ENCODE measurements around the gene C2CD5. TPM values are rescaled to one million over a fixed set of nuclear protein-coding genes. Genes with fewer than 3 reads are reported as not detected.
"Not testable (repeated sequence)": the region's sequence is repeated elsewhere in the genome, so short reads cannot be mapped to it uniquely, and the experiment has no call there.

Gene C2CD5
- total RNA-seq, 1 donor from 2014 or later: 41.8 TPM

DNA sequence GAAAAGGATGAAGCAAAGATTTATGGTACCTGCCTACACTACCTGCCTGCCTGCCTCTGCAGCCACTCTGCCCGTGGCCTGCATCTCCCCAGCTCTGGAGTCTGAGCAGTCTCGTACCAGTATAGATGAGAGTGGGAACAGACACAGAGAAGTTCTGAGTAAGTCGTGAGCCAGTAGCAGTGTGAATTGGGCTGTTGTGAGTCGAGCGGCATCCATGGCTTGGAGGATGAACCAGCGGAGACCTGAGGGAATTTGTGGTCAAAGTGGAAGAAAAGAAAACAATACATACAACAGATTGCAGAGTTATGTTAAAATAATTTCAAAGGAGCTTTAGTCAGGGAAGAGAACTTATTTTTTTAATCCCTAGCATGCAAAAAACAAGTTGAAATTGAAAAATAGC is 25.3 kb downstream of the C2CD5 start:
- Histone ChIP-seq H3K9ac (ENCODE audit: low read depth in 1 of 3, low read length in 3 of 3) (no peak overlapping the region), H3K36me3 (ENCODE audit: control insufficient read depth in 3 of 3, insufficient read depth in 3 of 3, low read length in 3 of 3) (peaks cover 9 to 32% (median 30%) of the 10 kb centered on the region in 3 donors), H3K27ac (ENCODE audit: low read depth, low read length) (no peak overlapping the region), H3K27me3 (ENCODE audit: control insufficient read depth in 3 of 3, insufficient read depth in 3 of 3, low read length in 3 of 3) (no peaks in the 10 kb centered on the region), H3K4me3 (ENCODE audit: low read length in 3 of 3) (no peak overlapping the region), H3K4me1 (ENCODE audit: control insufficient read depth in 3 of 3, insufficient read depth in 3 of 3, low read length in 3 of 3) (no peaks in the 10 kb centered on the region), H3K9me3 (ENCODE audit: control insufficient read depth in 3 of 3, low read length in 3 of 3) (no peaks in the 10 kb centered on the region)

- Histone ChIP-seq H3K36me3 (ENCODE audit: control insufficient read depth in 3 of 3, insufficient read depth in 3 of 3, low read length in 3 of 3) (peaks cover 5 to 27% (median 26%) of the 10 kb centered on the region in 3 donors), H3K27ac (ENCODE audit: low read depth, low read length) (no peak overlapping the region), H3K27me3 (ENCODE audit: control insufficient read depth in 3 of 3, insufficient read depth in 3 of 3, low read length in 3 of 3) (no peaks in the 10 kb centered on the region), H3K9ac (ENCODE audit: low read depth in 1 of 3, low read length in 3 of 3) (no peak overlapping the region), H3K4me1 (ENCODE audit: control insufficient read depth in 3 of 3, insufficient read depth in 3 of 3, low read length in 3 of 3) (no peaks in the 10 kb centered on the region), H3K9me3 (ENCODE audit: control insufficient read depth in 3 of 3, low read length in 3 of 3) (no peaks in the 10 kb centered on the region), H3K4me3 (ENCODE audit: low read length in 3 of 3) (no peak overlapping the region)
Measured at GRCh38 chr12:22518060-22518719, 26.2 kb downstream of the C2CD5 start.

DNA sequence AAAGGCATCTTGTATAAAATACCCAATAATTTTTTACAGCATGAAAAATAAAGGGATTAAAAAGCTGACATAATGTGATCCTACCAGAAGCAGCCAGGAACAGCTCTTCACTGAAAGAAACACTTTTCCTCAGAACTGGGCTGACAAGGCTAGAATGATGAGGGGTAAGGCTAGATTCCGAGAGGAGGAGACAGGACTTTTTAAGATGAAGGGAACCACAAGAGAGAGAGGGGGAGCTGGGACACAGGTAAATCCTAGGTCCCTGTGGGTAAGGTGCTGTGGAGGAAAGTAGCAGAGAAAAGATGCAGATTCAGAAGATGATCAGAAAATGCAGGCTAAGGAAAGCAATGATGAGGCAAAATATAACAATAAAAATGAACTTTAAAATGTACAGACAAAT is 29.5 kb downstream of the C2CD5 start:
- Histone ChIP-seq H3K9ac (ENCODE audit: low read depth in 1 of 3, low read length in 3 of 3) (no peak overlapping the region), H3K27me3 (ENCODE audit: control insufficient read depth in 3 of 3, insufficient read depth in 3 of 3, low read length in 3 of 3) (no peaks in the 10 kb centered on the region), H3K36me3 (ENCODE audit: control insufficient read depth in 3 of 3, insufficient read depth in 3 of 3, low read length in 3 of 3) (peaks cover 3 to 21% (median 17%) of the 10 kb centered on the region in 3 donors)

GRCh38 chr12:22505826-22506225 is 38.5 kb downstream of the C2CD5 start:
- peaks cover 4 to 21% (median 9%) of the 10 kb centered on the region in 3 donors for H3K36me3 ChIP-seq (ENCODE audit: control insufficient read depth in 3 of 3, insufficient read depth in 3 of 3, low read length in 3 of 3)
- H3K27me3 ChIP-seq (ENCODE audit: control insufficient read depth in 3 of 3, insufficient read depth in 3 of 3, low read length in 3 of 3): no peaks in the 10 kb centered on the region
- no peaks in the 10 kb centered on the region for H3K9me3 ChIP-seq (ENCODE audit: control insufficient read depth in 3 of 3, low read length in 3 of 3)
- H3K9ac ChIP-seq (ENCODE audit: low read depth in 1 of 3, low read length in 3 of 3): no peak overlapping the region
- no peak overlapping the region for H3K27ac ChIP-seq (ENCODE audit: low read depth, low read length)
- no peak overlapping the region for H3K4me3 ChIP-seq (ENCODE audit: low read length in 3 of 3)
- H3K4me1 ChIP-seq (ENCODE audit: control insufficient read depth in 3 of 3, insufficient read depth in 3 of 3, low read length in 3 of 3): no peaks in the 10 kb centered on the region

More for the DNA sequence above, 29.5 kb downstream of the C2CD5 start:
- H3K4me1 ChIP-seq (ENCODE audit: control insufficient read depth in 3 of 3, insufficient read depth in 3 of 3, low read length in 3 of 3): no peaks in the 10 kb centered on the region
- H3K9me3 ChIP-seq (ENCODE audit: control insufficient read depth in 3 of 3, low read length in 3 of 3): no peaks in the 10 kb centered on the region
- no peak overlapping the region for H3K4me3 ChIP-seq (ENCODE audit: low read length in 3 of 3)
- H3K27ac ChIP-seq (ENCODE audit: low read depth, low read length): no peak overlapping the region

DNA sequence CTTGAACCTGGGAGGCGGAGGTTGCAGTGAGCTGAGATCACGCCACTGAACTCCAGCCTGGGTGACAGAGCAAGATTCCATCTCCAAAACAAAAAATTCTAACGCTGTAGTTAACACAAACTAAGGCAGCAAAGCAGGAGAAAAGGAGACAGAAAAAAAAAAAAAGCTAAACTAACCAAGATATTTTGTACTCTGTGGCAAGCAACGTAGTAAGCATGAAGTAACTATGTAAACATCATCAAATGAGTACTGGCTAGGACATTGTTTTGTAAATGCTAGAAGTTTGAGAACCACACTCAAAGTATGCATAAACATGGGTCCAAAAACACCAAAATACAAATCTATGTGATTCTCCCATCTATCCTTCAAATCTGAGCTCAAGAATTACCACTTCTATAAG is 44.2 kb downstream of the C2CD5 start:
- Histone ChIP-seq H3K9me3 (ENCODE audit: control insufficient read depth in 3 of 3, low read length in 3 of 3) (no peaks in the 10 kb centered on the region), H3K9ac (ENCODE audit: low read depth in 1 of 3, low read length in 3 of 3) (no peak overlapping the region), H3K4me1 (ENCODE audit: control insufficient read depth in 3 of 3, insufficient read depth in 3 of 3, low read length in 3 of 3) (no peaks in the 10 kb centered on the region), H3K27ac (ENCODE audit: low read depth, low read length) (no peak overlapping the region), H3K27me3 (ENCODE audit: control insufficient read depth in 3 of 3, insufficient read depth in 3 of 3, low read length in 3 of 3) (no peaks in the 10 kb centered on the region), H3K36me3 (ENCODE audit: control insufficient read depth in 3 of 3, insufficient read depth in 3 of 3, low read length in 3 of 3) (peaks cover 0 to 10% (median 0%) of the 10 kb centered on the region in 3 donors), H3K4me3 (ENCODE audit: low read length in 3 of 3) (no peak overlapping the region)

GRCh38 chr12:22499445-22499844 is 44.9 kb downstream of the C2CD5 start:
- H3K9me3 ChIP-seq (ENCODE audit: control insufficient read depth in 3 of 3, low read length in 3 of 3): no peaks in the 10 kb centered on the region
- no peaks in the 10 kb centered on the region for H3K27me3 ChIP-seq (ENCODE audit: control insufficient read depth in 3 of 3, insufficient read depth in 3 of 3, low read length in 3 of 3)
- no peak overlapping the region for H3K4me3 ChIP-seq (ENCODE audit: low read length in 3 of 3)
- H3K9ac ChIP-seq (ENCODE audit: low read depth in 1 of 3, low read length in 3 of 3): no peak overlapping the region
- H3K27ac ChIP-seq (ENCODE audit: low read depth, low read length): no peak overlapping the region
- no peaks in the 10 kb centered on the region for H3K4me1 ChIP-seq (ENCODE audit: control insufficient read depth in 3 of 3, insufficient read depth in 3 of 3, low read length in 3 of 3)
- peaks cover 0 to 9% (median 0%) of the 10 kb centered on the region in 3 donors for H3K36me3 ChIP-seq (ENCODE audit: control insufficient read depth in 3 of 3, insufficient read depth in 3 of 3, low read length in 3 of 3)

DNA sequence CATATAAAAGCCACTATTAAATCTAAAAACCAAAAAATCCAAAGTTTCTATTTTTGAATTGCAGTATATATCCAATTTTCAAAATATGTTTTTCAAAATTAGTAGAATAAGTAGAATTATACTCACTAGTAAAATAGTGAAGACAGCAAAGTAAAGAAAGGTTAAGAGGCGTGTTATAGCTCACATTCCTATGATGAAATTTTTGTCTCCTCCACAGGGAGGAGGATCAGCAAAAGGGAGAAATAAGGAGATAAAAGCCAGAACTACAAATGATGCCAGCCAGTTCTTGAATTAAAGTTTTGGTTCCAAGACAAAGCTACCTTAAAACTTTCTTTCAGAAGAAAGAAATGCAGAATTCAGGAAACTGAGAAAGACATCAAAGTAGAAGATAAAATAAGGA is 50.0 kb downstream of the C2CD5 start:
- Histone ChIP-seq H3K27ac (ENCODE audit: low read depth, low read length) (no peak overlapping the region), H3K4me1 (ENCODE audit: control insufficient read depth in 3 of 3, insufficient read depth in 3 of 3, low read length in 3 of 3) (no peaks in the 10 kb centered on the region), H3K9ac (ENCODE audit: low read depth in 1 of 3, low read length in 3 of 3) (no peak overlapping the region), H3K4me3 (ENCODE audit: low read length in 3 of 3) (no peak overlapping the region), H3K27me3 (ENCODE audit: control insufficient read depth in 3 of 3, insufficient read depth in 3 of 3, low read length in 3 of 3) (no peaks in the 10 kb centered on the region), H3K36me3 (ENCODE audit: control insufficient read depth in 3 of 3, insufficient read depth in 3 of 3, low read length in 3 of 3) (peaks cover 9 to 25% (median 24%) of the 10 kb centered on the region in 3 donors), H3K9me3 (ENCODE audit: control insufficient read depth in 3 of 3, low read length in 3 of 3) (no peaks in the 10 kb centered on the region)

DNA sequence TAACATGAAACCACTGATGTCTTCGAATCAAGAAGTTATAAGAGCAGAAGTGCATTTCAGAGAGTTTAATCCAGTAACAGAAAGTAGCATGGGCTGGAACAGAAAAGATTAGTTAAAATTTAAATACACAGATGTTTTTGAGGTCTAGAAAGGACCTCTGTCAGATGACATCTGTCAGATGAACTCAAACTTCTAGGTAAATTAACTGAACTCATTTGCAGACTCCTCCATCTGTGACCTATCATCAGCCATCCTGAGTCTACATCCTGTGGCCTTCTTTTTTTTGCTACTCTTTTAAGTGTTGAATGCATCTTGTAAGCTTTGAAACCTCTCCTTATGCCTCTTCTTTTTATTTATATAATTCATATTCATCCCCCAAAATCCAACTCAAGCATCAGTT is 53.3 kb downstream of the C2CD5 start:
- Histone ChIP-seq H3K4me3 (ENCODE audit: low read length in 3 of 3) (no peak overlapping the region), H3K27ac (ENCODE audit: low read depth, low read length) (no peak overlapping the region), H3K9me3 (ENCODE audit: control insufficient read depth in 3 of 3, low read length in 3 of 3) (no peaks in the 10 kb centered on the region), H3K27me3 (ENCODE audit: control insufficient read depth in 3 of 3, insufficient read depth in 3 of 3, low read length in 3 of 3) (no peaks in the 10 kb centered on the region), H3K4me1 (ENCODE audit: control insufficient read depth in 3 of 3, insufficient read depth in 3 of 3, low read length in 3 of 3) (no peaks in the 10 kb centered on the region), H3K36me3 (ENCODE audit: control insufficient read depth in 3 of 3, insufficient read depth in 3 of 3, low read length in 3 of 3) (peaks cover 9 to 27% (median 25%) of the 10 kb centered on the region in 3 donors), H3K9ac (ENCODE audit: low read depth in 1 of 3, low read length in 3 of 3) (no peak overlapping the region)

DNA sequence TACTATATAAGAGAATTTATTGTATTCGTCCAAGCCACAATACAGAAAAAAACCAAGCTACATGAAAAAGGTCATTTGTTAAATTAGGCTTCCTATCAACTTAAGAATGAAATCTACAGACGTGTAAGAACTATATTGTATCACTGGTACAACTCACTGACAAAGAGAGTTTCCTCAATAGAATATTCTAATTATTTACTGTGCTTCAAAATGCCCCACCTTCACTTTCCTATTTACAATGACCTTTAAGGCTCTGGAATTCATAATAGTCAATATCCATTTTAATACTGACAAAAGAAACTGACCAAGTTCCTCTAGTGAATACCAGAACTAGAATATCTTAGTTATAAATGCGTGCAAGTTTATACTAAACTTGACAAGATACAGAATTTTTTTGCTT is 55.9 kb downstream of the C2CD5 start:
- H3K9me3 ChIP-seq (ENCODE audit: control insufficient read depth in 3 of 3, low read length in 3 of 3): no peaks in the 10 kb centered on the region
- H3K27me3 ChIP-seq (ENCODE audit: control insufficient read depth in 3 of 3, insufficient read depth in 3 of 3, low read length in 3 of 3): no peaks in the 10 kb centered on the region
- H3K4me3 ChIP-seq (ENCODE audit: low read length in 3 of 3): no peak overlapping the region
- H3K27ac ChIP-seq (ENCODE audit: low read depth, low read length): no peak overlapping the region
- no peak overlapping the region for H3K9ac ChIP-seq (ENCODE audit: low read depth in 1 of 3, low read length in 3 of 3)
- H3K36me3 ChIP-seq (ENCODE audit: control insufficient read depth in 3 of 3, insufficient read depth in 3 of 3, low read length in 3 of 3): peaks cover 9 to 37% (median 36%) of the 10 kb centered on the region in 3 donors
- H3K4me1 ChIP-seq (ENCODE audit: control insufficient read depth in 3 of 3, insufficient read depth in 3 of 3, low read length in 3 of 3): no peaks in the 10 kb centered on the region

- not testable (repeated sequence) for H3K27me3 ChIP-seq (ENCODE audit: control insufficient read depth in 3 of 3, insufficient read depth in 3 of 3, low read length in 3 of 3); H3K27ac ChIP-seq (ENCODE audit: low read depth, low read length); H3K4me3 ChIP-seq (ENCODE audit: low read length in 3 of 3); H3K9me3 ChIP-seq (ENCODE audit: control insufficient read depth in 3 of 3, low read length in 3 of 3); H3K9ac ChIP-seq (ENCODE audit: low read depth in 1 of 3, low read length in 3 of 3); H3K4me1 ChIP-seq (ENCODE audit: control insufficient read depth in 3 of 3, insufficient read depth in 3 of 3, low read length in 3 of 3)
- H3K36me3 ChIP-seq (ENCODE audit: control insufficient read depth in 3 of 3, insufficient read depth in 3 of 3, low read length in 3 of 3): peaks cover 5 to 37% (median 33%) of the 10 kb centered on the region in 3 donors
Measured at GRCh38 chr12:22487683-22488082, 56.7 kb downstream of the C2CD5 start.

All from skeletal muscle tissue (tissue), 4 donors.